HFFc6 (cell line): ENCODE results near the gene FKBP8. TPM values are rescaled to one million over a fixed set of nuclear protein-coding genes. Genes with fewer than 3 reads are reported as not detected.
A peak's percentile ranks its signal among the peaks of the same experiment; 100 is the strongest.

Source experiments
- DNase-seq: peaks from one replicate; pipeline ENCODE4 v3.0.0-alpha.2; 2018
- H3K27ac Mint-ChIP-seq: 2 replicates; pipeline ENCODE4 v1.8.0; 2020; ENCODE audit warnings: mild to moderate bottlenecking, mixed read lengths
- H3K27me3 Mint-ChIP-seq: 2 replicates; pipeline ENCODE4 v1.8.0; 2021; ENCODE audit warnings: mild to moderate bottlenecking, moderate library complexity, mixed read lengths; ENCODE audit not compliant: insufficient read depth
- H3K36me3 Mint-ChIP-seq: 2 replicates; pipeline ENCODE4 v1.8.0; 2021; ENCODE audit warnings: low read depth, mixed read lengths
- H3K4me1 Mint-ChIP-seq: 2 replicates; pipeline ENCODE4 v1.8.0; 2020; ENCODE audit warnings: low read depth, mixed read lengths
- H3K4me3 Mint-ChIP-seq: 2 replicates; pipeline ENCODE4 v1.8.0; 2020; ENCODE audit warnings: mild to moderate bottlenecking, moderate library complexity, mixed read lengths
- H3K9me3 Mint-ChIP-seq: 2 replicates; pipeline ENCODE4 v1.8.0; 2020; ENCODE audit warnings: mild to moderate bottlenecking, mixed read lengths
- total RNA-seq, 6 experiments: library from RNA; stranded (reverse); fragmentation: NEBNext Ultra II Directional; extraction: Animal tissue kit (Norgen Biotek cat#: 25700); gene quantifications; 2 replicates in 1 of 6; 3 replicates in 5 of 6; pipeline ENCODE4 v1.2.3, GENCODE V29; 2021
- TF ChIP-seq, protein P1 (sequence below): fragments of 200-600 bp; sonication (generic); IDR thresholded peaks from 2 replicates; pipeline ENCODE4 v1.5.0; 2021; ENCODE audit warnings: antibody characterized with exemption, mild to moderate bottlenecking

FKBP8 gene
- total RNA-seq, 6 experiments from 2014 or later = 229 to 284 (median 241) TPM

DNA sequence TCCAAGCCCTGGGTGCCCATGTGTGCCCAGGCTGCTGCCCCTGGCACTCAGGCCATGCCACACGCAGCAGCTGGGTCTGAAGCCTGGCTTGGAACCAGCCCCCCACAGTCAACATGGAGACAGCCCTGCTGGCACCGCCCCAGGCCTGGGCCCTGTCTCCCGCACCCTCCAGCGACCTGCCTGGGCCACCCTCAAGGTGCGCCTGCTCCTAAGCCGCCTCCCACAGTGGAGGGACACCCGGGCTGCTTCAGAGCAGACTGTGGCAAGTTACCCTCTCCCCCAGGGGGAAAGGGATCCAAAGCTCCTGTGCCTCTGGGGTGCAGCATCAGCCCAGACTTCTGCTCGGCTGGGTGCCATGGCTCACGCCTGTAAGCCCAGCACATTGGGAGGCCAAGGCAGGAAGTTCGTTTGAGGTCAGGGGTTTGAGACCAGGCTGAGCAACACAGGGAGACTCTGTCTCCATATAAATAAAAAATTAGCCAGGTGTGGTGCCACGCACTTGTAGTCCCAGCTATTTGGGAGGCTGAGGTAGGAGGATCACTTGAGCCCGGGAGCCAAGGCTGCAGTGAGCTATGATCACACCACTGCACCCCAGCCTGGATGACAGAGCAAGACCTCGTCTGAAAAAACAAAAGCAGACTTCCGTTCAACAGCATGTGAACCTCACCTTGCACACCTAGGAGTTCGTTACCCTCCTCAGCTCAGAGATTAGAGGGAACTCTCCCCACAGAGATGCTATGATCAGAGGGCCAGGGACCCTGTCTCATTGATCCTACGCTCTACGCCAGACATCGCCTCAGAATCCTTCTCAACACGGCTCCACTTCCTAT, 37.1 kb downstream of the FKBP8 start:
- TF ChIP-seq, protein P1, sequence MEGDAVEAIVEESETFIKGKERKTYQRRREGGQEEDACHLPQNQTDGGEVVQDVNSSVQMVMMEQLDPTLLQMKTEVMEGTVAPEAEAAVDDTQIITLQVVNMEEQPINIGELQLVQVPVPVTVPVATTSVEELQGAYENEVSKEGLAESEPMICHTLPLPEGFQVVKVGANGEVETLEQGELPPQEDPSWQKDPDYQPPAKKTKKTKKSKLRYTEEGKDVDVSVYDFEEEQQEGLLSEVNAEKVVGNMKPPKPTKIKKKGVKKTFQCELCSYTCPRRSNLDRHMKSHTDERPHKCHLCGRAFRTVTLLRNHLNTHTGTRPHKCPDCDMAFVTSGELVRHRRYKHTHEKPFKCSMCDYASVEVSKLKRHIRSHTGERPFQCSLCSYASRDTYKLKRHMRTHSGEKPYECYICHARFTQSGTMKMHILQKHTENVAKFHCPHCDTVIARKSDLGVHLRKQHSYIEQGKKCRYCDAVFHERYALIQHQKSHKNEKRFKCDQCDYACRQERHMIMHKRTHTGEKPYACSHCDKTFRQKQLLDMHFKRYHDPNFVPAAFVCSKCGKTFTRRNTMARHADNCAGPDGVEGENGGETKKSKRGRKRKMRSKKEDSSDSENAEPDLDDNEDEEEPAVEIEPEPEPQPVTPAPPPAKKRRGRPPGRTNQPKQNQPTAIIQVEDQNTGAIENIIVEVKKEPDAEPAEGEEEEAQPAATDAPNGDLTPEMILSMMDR = no peak
- no peaks in the 10 kb centered on the region for H3K36me3 Mint-ChIP-seq
- peaks cover 1% of the 10 kb centered on the region for H3K27me3 Mint-ChIP-seq
- no peak for DNase-seq
- H3K4me1 Mint-ChIP-seq = peaks cover 47% of the 10 kb centered on the region
- 0 out of 2 replicates have a peak overlapping the region, but pooled peaks have one; percentile 46 for H3K27ac Mint-ChIP-seq
- no peaks in the 10 kb centered on the region for H3K9me3 Mint-ChIP-seq
- H3K4me3 Mint-ChIP-seq = no peak overlapping the region

DNA sequence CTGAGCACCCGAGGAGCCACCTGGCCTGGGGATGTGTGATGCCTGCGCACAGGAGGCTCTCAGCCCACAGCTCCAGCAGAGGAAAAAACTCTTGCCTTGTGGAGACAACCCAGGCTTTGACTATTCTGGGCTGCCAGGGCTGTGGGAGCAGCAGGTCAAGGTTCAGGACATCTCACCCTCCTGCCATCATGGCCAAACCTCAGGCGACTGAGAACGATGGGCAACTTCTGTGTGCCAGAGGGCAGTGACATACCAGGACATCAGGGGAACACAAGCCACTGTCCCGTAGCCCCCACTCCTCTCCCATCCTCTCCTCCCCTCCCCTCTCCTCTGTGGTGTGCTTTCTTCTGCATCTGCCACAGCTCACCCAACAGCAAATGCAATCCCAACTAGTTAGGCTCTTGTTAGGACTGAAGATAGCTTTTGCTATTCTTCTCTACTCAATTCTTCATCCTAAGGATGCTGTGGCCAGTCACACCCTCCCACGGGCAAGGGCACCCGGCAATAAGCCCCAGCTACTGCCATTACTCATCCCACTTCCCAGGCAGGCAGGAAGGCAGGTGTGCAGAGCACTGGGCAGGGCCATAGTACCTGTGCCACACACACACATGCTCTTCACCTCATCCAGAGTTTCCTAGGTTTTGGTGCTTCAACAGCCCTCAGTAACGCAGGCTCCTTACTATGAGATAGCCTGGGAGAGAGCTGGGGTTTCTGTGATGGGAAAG, 38.3 kb downstream of the FKBP8 start:
- H3K4me3 Mint-ChIP-seq = no peak overlapping the region
- TF ChIP-seq, protein P1 = no peak
- H3K27me3 Mint-ChIP-seq = peaks cover 1% of the 10 kb centered on the region
- no peak for DNase-seq
- H3K36me3 Mint-ChIP-seq = no peaks in the 10 kb centered on the region
- H3K4me1 Mint-ChIP-seq = peaks cover 54% of the 10 kb centered on the region
- no peak overlapping the region; the same call in 1 of the 2 replicates for H3K27ac Mint-ChIP-seq
- no peaks in the 10 kb centered on the region for H3K9me3 Mint-ChIP-seq

DNA sequence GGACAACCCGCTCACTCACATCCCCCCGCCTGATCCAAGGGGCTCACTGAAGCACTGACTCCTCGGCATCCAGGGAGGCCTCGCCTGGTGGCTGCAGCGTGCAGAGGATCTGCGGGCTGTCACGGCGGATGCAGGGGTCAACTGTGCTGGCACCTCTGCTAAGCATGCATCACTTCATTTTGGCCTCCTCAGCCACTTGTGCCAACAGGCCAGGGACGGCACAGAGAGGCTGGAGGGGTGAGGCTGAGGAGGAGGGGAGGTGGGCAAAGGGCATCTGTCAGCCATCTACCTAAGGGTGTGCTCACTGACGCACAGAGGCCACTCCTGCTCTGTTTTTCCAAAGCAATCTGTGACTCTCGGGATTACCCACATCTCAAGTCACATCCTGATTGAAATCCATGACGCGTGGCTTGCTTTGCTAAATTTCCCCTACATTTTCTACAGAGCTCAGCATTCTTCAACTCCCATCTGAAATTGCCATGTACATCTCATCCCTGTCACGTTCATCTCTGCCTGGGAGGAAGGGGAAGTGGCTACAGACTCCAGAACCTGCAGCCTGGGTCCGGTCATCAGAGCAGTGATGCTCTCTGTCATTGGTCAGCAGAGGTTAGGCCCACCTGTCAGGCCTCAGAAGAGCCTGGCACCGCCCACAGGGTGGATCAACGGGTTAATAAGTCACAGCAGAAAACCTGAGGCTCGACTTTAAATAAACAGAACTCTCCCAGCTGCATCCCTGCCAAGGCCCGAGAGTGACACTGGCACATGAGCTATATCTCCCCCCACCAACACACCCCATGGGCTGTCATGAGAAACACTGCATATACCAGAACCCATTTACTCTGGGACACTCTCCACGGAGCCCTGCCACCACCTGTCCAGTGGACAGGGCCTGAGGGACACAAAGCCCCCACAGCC, 39.1 kb downstream of the FKBP8 start:
- H3K4me1 Mint-ChIP-seq = peaks cover 54% of the 10 kb centered on the region
- TF ChIP-seq, protein P1 = no peak
- DNase-seq = no peak
- no peaks in the 10 kb centered on the region for H3K9me3 Mint-ChIP-seq
- H3K27me3 Mint-ChIP-seq = peaks cover 1% of the 10 kb centered on the region
- no peaks in the 10 kb centered on the region for H3K36me3 Mint-ChIP-seq
- no peak overlapping the region; the same call in 1 of the 2 replicates for H3K27ac Mint-ChIP-seq
- H3K4me3 Mint-ChIP-seq = no peak overlapping the region

DNA sequence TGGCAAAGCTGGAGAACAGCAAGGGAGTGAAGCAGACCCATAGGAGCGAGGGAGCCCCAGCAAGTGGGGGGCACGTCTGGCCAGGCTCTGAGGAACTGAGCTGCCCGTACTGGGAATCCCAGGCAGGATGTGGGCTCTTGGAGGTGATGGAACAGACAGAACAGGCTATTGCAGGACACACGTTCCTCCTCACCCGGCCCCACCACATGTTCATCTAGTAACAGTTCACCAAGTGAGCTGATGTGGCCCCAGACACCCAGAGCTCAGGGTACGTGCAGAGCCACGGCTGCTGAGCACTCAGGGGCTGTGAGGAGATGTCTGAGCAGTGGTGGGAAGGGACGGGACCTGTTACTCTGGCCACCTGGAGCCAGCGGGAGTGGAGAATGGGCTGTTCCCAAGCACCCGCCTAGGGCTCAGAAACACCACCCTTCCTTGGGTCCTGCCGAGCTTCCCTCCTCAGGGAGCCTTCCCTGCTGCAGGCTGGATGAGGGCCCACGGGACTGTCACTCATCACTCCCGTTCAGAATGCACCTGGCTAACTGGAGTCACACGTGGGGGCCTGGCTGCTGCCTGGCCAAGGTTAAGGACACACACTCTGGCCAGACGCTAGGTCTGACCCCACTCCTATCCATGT, 39.9 kb downstream of the FKBP8 start:
- H3K4me1 Mint-ChIP-seq = peaks cover 54% of the 10 kb centered on the region
- H3K27me3 Mint-ChIP-seq = peaks cover 1% of the 10 kb centered on the region
- no peak overlapping the region; the same call in 1 of the 2 replicates for H3K27ac Mint-ChIP-seq
- TF ChIP-seq, protein P1 = no peak
- no peaks in the 10 kb centered on the region for H3K9me3 Mint-ChIP-seq
- no peak for DNase-seq
- H3K36me3 Mint-ChIP-seq = no peaks in the 10 kb centered on the region
- H3K4me3 Mint-ChIP-seq = no peak overlapping the region
